BE2C (cell line): ENCODE results near the gene EDAR.

Experiments used
- DNase-seq: peaks from one replicate; pipeline ENCODE4 v3.0.0-alpha.2; 2020
- H3K27me3 ChIP-seq: fragments of 250-450 bp; sonication (Bioruptor Pico); 2 replicates; pipeline ENCODE4 v1.5.1; 2020; ENCODE audit warnings: mild to moderate bottlenecking
- H3K36me3 ChIP-seq: fragments of 250-450 bp; sonication (Bioruptor Pico); 2 replicates; pipeline ENCODE4 v1.5.1; 2020; ENCODE audit warnings: mild to moderate bottlenecking
- H3K4me1 ChIP-seq: fragments of 250-450 bp; sonication (Bioruptor Pico); 2 replicates; pipeline ENCODE4 v1.5.1; 2020
- H3K4me3 ChIP-seq: 2 replicates; pipeline ENCODE4 v1.5.1; 2011; ENCODE audit warnings: low read depth, low read length
- H3K9me3 ChIP-seq: fragments of 250-450 bp; sonication (Bioruptor Pico); 2 replicates; pipeline ENCODE4 v1.5.1; 2020
- CTCF ChIP-seq: IDR thresholded peaks from 2 replicates; pipeline ENCODE4 v1.5.1; 2012; ENCODE audit warnings: mild to moderate bottlenecking, low read depth, low read length

EDAR gene

GRCh38 chr2:108943751-108944150 lies 45.3 kb downstream of the EDAR start:
- no peak for DNase-seq
- Histone ChIP-seq H3K36me3 (no peaks in the 10 kb centered on the region), H3K4me1 (no peaks in the 10 kb centered on the region), H3K4me3 (no peak overlapping the region), H3K9me3 (no peaks in the 10 kb centered on the region), H3K27me3 (no peaks in the 10 kb centered on the region)
- TF ChIP-seq CTCF = no peak

- no peak for DNase-seq
- no peaks in the 10 kb centered on the region for H3K27me3 ChIP-seq
- H3K4me3 ChIP-seq = no peak overlapping the region
These were observed 46.1 kb downstream of the EDAR start for GRCh38 chr2:108942888-108943287.

GRCh38 chr2:108942231-108942825 lies 46.7 kb downstream of the EDAR start:
- Histone ChIP-seq H3K36me3 (no peaks in the 10 kb centered on the region), H3K27me3 (no peaks in the 10 kb centered on the region), H3K9me3 (no peaks in the 10 kb centered on the region), H3K4me1 (no peaks in the 10 kb centered on the region), H3K4me3 (no peak overlapping the region)
- DNase-seq = no peak
- no peak for TF ChIP-seq CTCF

More at GRCh38 chr2:108942888-108943287, 46.1 kb downstream of the EDAR start:
- no peak for TF ChIP-seq CTCF
- H3K4me1 ChIP-seq = no peaks in the 10 kb centered on the region
- no peaks in the 10 kb centered on the region for H3K36me3 ChIP-seq
- no peaks in the 10 kb centered on the region for H3K9me3 ChIP-seq

GRCh38 chr2:108941767-108942166 lies 47.3 kb downstream of the EDAR start:
- no peaks in the 10 kb centered on the region for H3K27me3 ChIP-seq
- no peak for TF ChIP-seq CTCF
- no peaks in the 10 kb centered on the region for H3K9me3 ChIP-seq
- H3K4me3 ChIP-seq = no peak overlapping the region
- DNase-seq = no peak
- H3K36me3 ChIP-seq = no peaks in the 10 kb centered on the region
- H3K4me1 ChIP-seq = no peaks in the 10 kb centered on the region

GRCh38 chr2:108941161-108941665 lies 47.8 kb downstream of the EDAR start:
- H3K27me3 ChIP-seq = no peaks in the 10 kb centered on the region
- H3K4me1 ChIP-seq = no peaks in the 10 kb centered on the region
- DNase-seq = no peak
- H3K36me3 ChIP-seq = no peaks in the 10 kb centered on the region
- no peaks in the 10 kb centered on the region for H3K9me3 ChIP-seq
- H3K4me3 ChIP-seq = no peak overlapping the region
- no peak for TF ChIP-seq CTCF

- TF ChIP-seq CTCF = no peak
- Histone ChIP-seq H3K4me1 (peaks cover 2% of the 10 kb centered on the region; the same call in 1 of the 2 replicates), H3K36me3 (no peaks in the 10 kb centered on the region), H3K9me3 (no peaks in the 10 kb centered on the region), H3K4me3 (no peak overlapping the region), H3K27me3 (no peaks in the 10 kb centered on the region)
- no peak for DNase-seq
These were observed 48.9 kb downstream of the EDAR start for GRCh38 chr2:108940156-108940555.
